GM19372 (cell line): Measurements from ENCODE around the gene GLOD4.
"Not testable (repeated sequence)": the region's sequence is repeated elsewhere in the genome, so short reads cannot be mapped to it uniquely, and the experiment has no call there.

Experiments used
- ATAC-seq: cut with Tn5 transposase; IDR thresholded peaks from one replicate; pipeline ENCODE4 v1.9.1; 2021; ENCODE audit warnings: mild to moderate bottlenecking, low read depth, moderate library complexity; ENCODE audit not compliant: unreplicated experiment

Gene GLOD4

GRCh38 chr17:784143-784542 lies 2.1 kb upstream of the GLOD4 start:
- no peak for ATAC-seq

- no peak for ATAC-seq
Observed at GRCh38 chr17:778096-778495, 4.0 kb downstream of the GLOD4 start.

- no peak for ATAC-seq
Observed at GRCh38 chr17:774313-774584, 7.8 kb downstream of the GLOD4 start.

GRCh38 chr17:773467-774312 lies 8.4 kb downstream of the GLOD4 start:
- ATAC-seq = no peak

GRCh38 chr17:773016-773415 lies 9.1 kb downstream of the GLOD4 start:
- ATAC-seq = no peak

- no peak for ATAC-seq
Observed at GRCh38 chr17:767076-767475, 15.0 kb downstream of the GLOD4 start.

- no peak for ATAC-seq
Observed at GRCh38 chr17:760371-760770, 21.7 kb downstream of the GLOD4 start.

- no peak for ATAC-seq
Observed at GRCh38 chr17:759964-760363, 22.1 kb downstream of the GLOD4 start.

- not testable (repeated sequence) for ATAC-seq
Observed at GRCh38 chr17:756010-756567, 26.0 kb downstream of the GLOD4 start.

- ATAC-seq = not testable (repeated sequence)
Observed at GRCh38 chr17:755319-755961, 26.6 kb downstream of the GLOD4 start.

- no peak for ATAC-seq
Observed at GRCh38 chr17:753418-753817, 28.7 kb downstream of the GLOD4 start.

GRCh38 chr17:752620-753219 lies 29.4 kb downstream of the GLOD4 start:
- peak; percentile 3 for ATAC-seq

GRCh38 chr17:752002-752619 lies 30.0 kb downstream of the GLOD4 start, which contains the start of gene GEMIN4:
TSS of gene GEMIN4 (minus strand) at chr17:752264. CDS start at chr17:752142, 122 bp downstream.
- peak; percentile 85 for ATAC-seq

GRCh38 chr17:751269-752001 lies 30.6 kb downstream of the GLOD4 start:
- ATAC-seq = peak; percentile 11

GRCh38 chr17:750431-751037 lies 31.5 kb downstream of the GLOD4 start:
- ATAC-seq = no peak

GRCh38 chr17:749359-749758 lies 32.7 kb downstream of the GLOD4 start:
- not testable (repeated sequence) for ATAC-seq

- not testable (repeated sequence) for ATAC-seq
Observed at GRCh38 chr17:748604-749003, 33.5 kb downstream of the GLOD4 start.

- no peak for ATAC-seq
Observed at GRCh38 chr17:746783-747629, 35.1 kb downstream of the GLOD4 start.

- ATAC-seq = no peak
Observed at GRCh38 chr17:746181-746580, 35.9 kb downstream of the GLOD4 start.
